ENCODE results near the gene SLC22A2. TPM values are rescaled to one million over a fixed set of nuclear protein-coding genes. Genes with fewer than 3 reads are reported as not detected.

The SLC22A2 gene
- total RNA-seq, 1 donor from 2014 or later: not detected

DNA sequence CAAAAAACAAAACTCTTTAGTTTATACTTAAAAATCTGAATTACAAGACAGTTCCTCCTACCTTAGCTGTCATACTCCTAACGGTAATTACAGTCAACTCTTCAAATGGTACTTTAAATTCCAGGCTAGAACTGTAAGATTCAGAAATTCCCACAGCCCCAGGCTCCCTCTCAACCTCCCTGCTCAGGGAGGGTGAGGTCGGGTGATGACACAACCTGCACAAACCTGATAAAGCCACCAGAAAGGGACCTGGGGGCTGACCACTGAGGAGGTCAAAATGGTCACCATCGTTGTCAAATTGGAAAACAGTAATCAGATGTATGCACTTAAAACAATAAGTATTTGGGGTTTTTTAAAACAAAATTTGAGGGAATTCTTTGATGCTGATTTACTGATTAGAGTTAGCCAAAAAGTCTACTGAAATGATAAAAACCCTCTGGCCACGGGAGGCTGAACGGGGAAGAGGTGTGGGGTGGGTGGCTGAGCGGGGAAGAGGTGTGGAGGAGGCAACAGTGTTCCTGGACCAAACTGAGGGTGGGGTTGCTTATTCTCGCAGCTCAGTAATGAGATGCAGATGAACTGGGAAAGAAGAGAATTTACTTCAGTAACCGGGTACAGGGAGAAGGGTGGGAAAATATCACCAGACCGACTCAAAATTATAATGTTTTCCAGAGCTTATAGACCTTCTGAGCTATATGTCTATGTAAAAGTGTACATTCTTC, 84.7 kb downstream of the SLC22A2 start:
- intact Hi-C loops (cut with DNase I): no loop called here
- TF ChIP-seq CTCF (IDR thresholded peaks at IDR 0.05): no peak
- H3K27ac ChIP-seq: no peak overlapping the region
- no peak overlapping the region for H3K4me3 ChIP-seq
- H3K4me1 ChIP-seq: peaks cover 0 to 3% of the 10 kb centered on the region in 2 donors
- H3K27me3 ChIP-seq: no peaks in the 10 kb centered on the region
- H3K36me3 ChIP-seq: no peaks in the 10 kb centered on the region
- H3K9me3 ChIP-seq: no peaks in the 10 kb centered on the region
- DNase-seq (ENCODE audit: low spot score in 2 of 2): no peak

GRCh38 chr6:160172704-160173103, 85.9 kb downstream of the SLC22A2 start:
- TF ChIP-seq CTCF (IDR thresholded peaks at IDR 0.05): no peak

GRCh38 chr6:160170018-160170680, 88.5 kb downstream of the SLC22A2 start:
- no peak overlapping the region for H3K4me3 ChIP-seq
- no peaks in the 10 kb centered on the region for H3K27me3 ChIP-seq
- peaks cover 0 to 3% of the 10 kb centered on the region in 2 donors for H3K9me3 ChIP-seq
- TF ChIP-seq CTCF (IDR thresholded peaks at IDR 0.05): no peak
- H3K36me3 ChIP-seq: no peaks in the 10 kb centered on the region
- intact Hi-C loops (cut with DNase I): no loop called here
- H3K27ac ChIP-seq: no peak overlapping the region
- DNase-seq (ENCODE audit: low spot score in 2 of 2): no peak
- peaks cover 0 to 3% of the 10 kb centered on the region in 2 donors for H3K4me1 ChIP-seq

More at GRCh38 chr6:160172704-160173103, 85.9 kb downstream of the SLC22A2 start:
- Histone ChIP-seq H3K9me3 (no peaks in the 10 kb centered on the region), H3K27me3 (no peaks in the 10 kb centered on the region), H3K4me3 (no peak overlapping the region), H3K36me3 (no peaks in the 10 kb centered on the region), H3K4me1 (peaks cover 0 to 3% of the 10 kb centered on the region in 2 donors), H3K27ac (no peak overlapping the region)
- DNase-seq (ENCODE audit: low spot score in 2 of 2): no peak
- intact Hi-C loops (cut with DNase I): no loop called here

DNA sequence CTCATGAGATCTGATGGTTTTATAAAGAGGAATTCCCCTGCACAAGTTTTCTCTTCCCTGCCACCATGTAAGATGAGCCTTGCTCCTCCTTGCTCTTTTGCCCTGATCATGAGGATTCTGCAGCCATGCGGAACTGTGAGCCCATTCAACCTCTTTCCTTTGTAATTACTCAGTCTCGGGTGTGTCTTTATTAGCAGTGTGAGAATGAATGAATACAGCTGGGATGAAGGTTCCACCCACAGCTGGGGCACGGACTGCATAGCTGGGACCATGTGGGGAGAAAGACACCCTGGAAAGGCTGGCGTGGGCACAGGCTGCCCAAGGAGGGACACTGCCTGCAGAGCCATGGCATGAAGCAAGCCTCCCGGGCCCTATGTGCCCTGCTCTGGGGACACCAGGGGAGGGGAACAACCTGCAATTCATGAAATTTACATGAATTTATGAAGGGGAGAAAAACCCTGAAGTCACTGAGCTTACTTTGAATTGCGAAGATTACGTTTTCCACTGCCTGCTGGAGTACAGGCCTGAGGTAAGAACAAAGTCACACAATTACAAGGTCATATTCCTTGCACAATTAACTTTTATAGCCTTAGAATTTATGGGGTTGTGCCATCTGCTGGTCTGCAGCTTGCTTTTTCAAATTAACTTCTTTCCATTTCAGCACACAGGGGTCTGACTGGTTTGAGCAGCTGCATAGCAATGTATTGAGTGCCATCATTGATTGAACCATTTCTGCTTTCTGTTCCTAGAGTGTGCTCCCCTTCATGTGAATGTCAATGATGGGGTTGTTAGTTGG, 90.8 kb downstream of the SLC22A2 start:
- Histone ChIP-seq H3K4me1 (peaks cover 0 to 3% of the 10 kb centered on the region in 2 donors), H3K27me3 (no peaks in the 10 kb centered on the region), H3K4me3 (no peak overlapping the region), H3K36me3 (no peaks in the 10 kb centered on the region), H3K27ac (no peak overlapping the region), H3K9me3 (peaks cover 0 to 3% of the 10 kb centered on the region in 2 donors)
- intact Hi-C loops (cut with DNase I): no loop called here
- no peak for DNase-seq (ENCODE audit: low spot score in 2 of 2)
- no peak for TF ChIP-seq CTCF (IDR thresholded peaks at IDR 0.05)

Other genes starting within 250 kb of the SLC22A2 start
- gene SLC22A1, start 137.0 kb downstream of the SLC22A2 start, total RNA-seq: not detected
- 29.6 TPM for gene SLC22A3, start 89.6 kb upstream of the SLC22A2 start, total RNA-seq